Keratinocyte (primary cell): ENCODE measurements around the gene RNASE2. TPM values are rescaled to one million over a fixed set of nuclear protein-coding genes. Genes with fewer than 3 reads are reported as not detected.
"Not testable (repeated sequence)": the region's sequence is repeated elsewhere in the genome, so short reads cannot be mapped to it uniquely, and the experiment has no call there.

Source experiments
- DNase-seq: peaks from one replicate; pipeline ENCODE4 v3.0.0-alpha.2; 2011; ENCODE audit warnings: low read depth, missing footprints, low spot score
- FAIRE-seq: peaks from 2 replicates; lab custom pipeline; 2011; peaks lifted over from hg19 to GRCh38; lab: Jason Lieb, UNC
- H2AFZ ChIP-seq: 2 replicates; pipeline ENCODE4 v1.6.0; 2012; ENCODE audit warnings: low read length, control low read depth, inconsistent platforms; ENCODE audit not compliant: control insufficient read depth
- H3K27ac ChIP-seq: 2 replicates; pipeline ENCODE4 v1.5.1; 2011; ENCODE audit warnings: low read length; ENCODE audit not compliant: control insufficient read depth, insufficient read depth
- H3K27me3 ChIP-seq: 3 replicates; pipeline ENCODE4 v1.6.0; 2011; ENCODE audit warnings: low read length; ENCODE audit not compliant: control insufficient read depth, insufficient read depth; ENCODE audit errors: extremely low read depth
- H3K36me3 ChIP-seq, 2 experiments: 2 replicates in 1 of 2; 3 replicates in 1 of 2; pipeline ENCODE4 v1.5.1; 2011; ENCODE audit warnings: low read length in 2 of 2, mild to moderate bottlenecking in 1 of 2; ENCODE audit not compliant: control insufficient read depth in 2 of 2, insufficient read depth in 2 of 2; ENCODE audit errors: extremely low read depth in 1 of 2
- H3K4me1 ChIP-seq: 3 replicates; pipeline ENCODE4 v1.5.1; 2011; ENCODE audit warnings: low read length; ENCODE audit not compliant: control insufficient read depth, insufficient read depth; ENCODE audit errors: extremely low read depth
- H3K4me2 ChIP-seq: 3 replicates; pipeline ENCODE4 v1.6.0; 2011; ENCODE audit warnings: low read depth, low read length; ENCODE audit not compliant: control insufficient read depth, insufficient read depth; ENCODE audit errors: extremely low read depth
- H3K4me3 ChIP-seq, 3 experiments: fragments of 200-600 bp in 1 of 3; sonication (generic) in 1 of 3; 2 replicates in 2 of 3; 3 replicates in 1 of 3; pipeline ENCODE4 v1.5.1; 2011 to 2016; ENCODE audit warnings: low read length in 3 of 3, mild to moderate bottlenecking in 3 of 3, control low read depth in 2 of 3, inconsistent platforms in 1 of 3, low read depth in 1 of 3, mixed read lengths in 1 of 3, mixed run types in 1 of 3, moderate library complexity in 1 of 3; ENCODE audit not compliant: control insufficient read depth in 2 of 3, insufficient read depth in 2 of 3; ENCODE audit errors: extremely low read depth in 1 of 3
- H3K79me2 ChIP-seq: 2 replicates; pipeline ENCODE4 v1.6.0; 2012; ENCODE audit warnings: low read length; ENCODE audit not compliant: control insufficient read depth, insufficient read depth
- H3K9ac ChIP-seq: 3 replicates; pipeline ENCODE4 v1.6.0; 2011; ENCODE audit warnings: low read length; ENCODE audit not compliant: control insufficient read depth, insufficient read depth; ENCODE audit errors: extremely low read depth
- H3K9me1 ChIP-seq: 3 replicates; pipeline ENCODE4 v1.6.0; 2011; ENCODE audit warnings: low read length; ENCODE audit not compliant: control insufficient read depth, insufficient read depth; ENCODE audit errors: extremely low read depth
- H3K9me3 ChIP-seq: 2 replicates; pipeline ENCODE4 v1.5.1; 2012; ENCODE audit warnings: low read depth, low read length; ENCODE audit not compliant: control insufficient read depth
- H4K20me1 ChIP-seq: 3 replicates; pipeline ENCODE4 v1.6.0; 2011; ENCODE audit warnings: low read length; ENCODE audit not compliant: control insufficient read depth, insufficient read depth; ENCODE audit errors: extremely low read depth
- EZH2 ChIP-seq: IDR thresholded peaks from one replicate; pipeline ENCODE4 v1.6.1; 2012; ENCODE audit warnings: inconsistent platforms, mild to moderate bottlenecking, low read length, moderate library complexity
- dilution Hi-C: fragments of 300-500 bp; cut with MboI; formaldehyde crosslinking; loops from one replicate; pipeline ENCODE4 v1.7.0; 2020; ENCODE audit warnings: low sequenced_read_pairs; ENCODE audit not compliant: extremely low pct_ligation_motif_present
- polyA plus RNA-seq, 5 experiments: library from polyadenylated mRNA; depleted of rRNA in 3 of 5; stranded (reverse) in 3 of 5; stranded (forward) in 1 of 5; unstranded in 1 of 5; fragments of >200 nt; gene quantifications; 1 replicate in 1 of 5; 2 replicates in 3 of 5; 3 replicates in 1 of 5; pipeline versions ENCODE4 v1.2.1 to v1.2.3, GENCODE V29; 2011 to 2012; ENCODE audit warnings: missing spikeins in 2 of 5, low read depth in 1 of 5, low replicate concordance in 1 of 5
- TF ChIP-seq, protein P1 (sequence below), 3 experiments: IDR thresholded peaks in 1 of 3; conservative IDR thresholded peaks in 1 of 3; optimal IDR thresholded peaks in 1 of 3; 2 replicates in 2 of 3; 3 replicates in 1 of 3; pipeline versions ENCODE3 to v1.5.1; 2011; ENCODE audit warnings: low read length in 3 of 3, mild to moderate bottlenecking in 3 of 3, moderate library complexity in 2 of 3, control low read depth in 1 of 3, inconsistent platforms in 1 of 3; ENCODE audit not compliant: insufficient read depth in 2 of 3; ENCODE audit errors: extremely low read depth in 1 of 3

RNASE2 gene
- polyA plus RNA-seq, 1 donor (not counting 4 experiments of a cell fraction or from before 2014, with no cell fraction given): not detected

DNA sequence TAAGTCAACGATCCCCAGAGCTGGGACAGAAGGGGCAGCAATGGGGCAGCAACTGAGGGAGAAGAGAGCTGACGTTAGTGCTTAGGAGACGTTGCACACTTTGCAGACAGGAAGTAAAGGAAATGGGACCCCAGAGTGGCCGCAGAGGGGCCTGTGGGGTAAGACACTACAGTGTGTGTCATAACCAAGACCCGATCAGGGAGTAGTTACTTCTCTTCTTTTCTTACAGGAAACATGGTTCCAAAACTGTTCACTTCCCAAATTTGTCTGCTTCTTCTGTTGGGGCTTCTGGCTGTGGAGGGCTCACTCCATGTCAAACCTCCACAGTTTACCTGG is 219 bp downstream of the RNASE2 start:
- H3K4me1 ChIP-seq, H3K36me3 ChIP-seq, H3K9ac ChIP-seq, H4K20me1 ChIP-seq, DNase-seq, H3K4me3 ChIP-seq, H3K27ac ChIP-seq, H3K9me1 ChIP-seq, H3K9me3 ChIP-seq, H2AFZ ChIP-seq, H3K4me2 ChIP-seq, H3K79me2 ChIP-seq, H3K27me3 ChIP-seq, FAIRE-seq, dilution Hi-C loops: not testable (repeated sequence)

DNA sequence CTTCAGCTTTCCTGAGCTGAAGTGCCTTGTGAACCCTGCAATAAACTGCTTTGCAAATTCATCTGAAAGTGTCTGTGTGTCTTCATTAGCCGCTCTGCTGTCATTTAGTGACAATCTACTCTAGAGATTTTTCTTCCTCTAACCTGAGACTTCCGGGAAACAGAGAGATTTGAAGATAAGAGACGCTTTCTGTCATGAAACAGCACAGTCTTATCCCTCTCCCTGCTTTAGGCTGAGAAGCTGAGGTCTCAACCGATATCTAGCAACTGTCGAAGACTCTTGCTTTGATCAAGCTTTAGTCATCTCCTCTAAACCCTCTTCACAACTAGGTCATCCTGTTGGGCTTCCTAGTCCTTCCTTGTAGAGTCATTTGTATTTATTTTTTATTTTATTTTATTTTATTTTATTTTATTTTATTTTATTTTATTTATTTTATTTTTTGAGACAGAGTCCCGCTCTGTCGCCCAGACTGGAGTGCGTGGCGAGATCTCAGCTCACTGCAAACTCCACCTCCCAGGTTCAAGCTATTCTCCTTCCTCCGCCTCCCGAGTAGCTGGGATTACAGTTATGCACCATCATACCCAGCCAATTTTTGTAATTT is 1.2 kb downstream of the RNASE2 start:
- H3K4me2 ChIP-seq: no peak overlapping the region
- H3K4me1 ChIP-seq: peaks cover 3% of the 10 kb centered on the region
- no peaks in the 10 kb centered on the region for H3K27me3 ChIP-seq
- H3K27ac ChIP-seq: no peak overlapping the region
- dilution Hi-C loops: no loop called here
- H4K20me1 ChIP-seq: no peaks in the 10 kb centered on the region
- H3K36me3 ChIP-seq: no peaks in the 10 kb centered on the region
- no peak for FAIRE-seq
- no peak for TF ChIP-seq EZH2
- TF ChIP-seq, protein P1, sequence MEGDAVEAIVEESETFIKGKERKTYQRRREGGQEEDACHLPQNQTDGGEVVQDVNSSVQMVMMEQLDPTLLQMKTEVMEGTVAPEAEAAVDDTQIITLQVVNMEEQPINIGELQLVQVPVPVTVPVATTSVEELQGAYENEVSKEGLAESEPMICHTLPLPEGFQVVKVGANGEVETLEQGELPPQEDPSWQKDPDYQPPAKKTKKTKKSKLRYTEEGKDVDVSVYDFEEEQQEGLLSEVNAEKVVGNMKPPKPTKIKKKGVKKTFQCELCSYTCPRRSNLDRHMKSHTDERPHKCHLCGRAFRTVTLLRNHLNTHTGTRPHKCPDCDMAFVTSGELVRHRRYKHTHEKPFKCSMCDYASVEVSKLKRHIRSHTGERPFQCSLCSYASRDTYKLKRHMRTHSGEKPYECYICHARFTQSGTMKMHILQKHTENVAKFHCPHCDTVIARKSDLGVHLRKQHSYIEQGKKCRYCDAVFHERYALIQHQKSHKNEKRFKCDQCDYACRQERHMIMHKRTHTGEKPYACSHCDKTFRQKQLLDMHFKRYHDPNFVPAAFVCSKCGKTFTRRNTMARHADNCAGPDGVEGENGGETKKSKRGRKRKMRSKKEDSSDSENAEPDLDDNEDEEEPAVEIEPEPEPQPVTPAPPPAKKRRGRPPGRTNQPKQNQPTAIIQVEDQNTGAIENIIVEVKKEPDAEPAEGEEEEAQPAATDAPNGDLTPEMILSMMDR (optimal IDR thresholded peaks at IDR 0.05 in 1 of 3, IDR thresholded peaks at IDR 0.05 in 1 of 3, conservative IDR thresholded peaks at IDR 0.05 in 1 of 3; ENCODE audit: extremely low read depth in 1 of 3, insufficient read depth in 2 of 3, low read length in 3 of 3): no peak
- no peaks in the 10 kb centered on the region for H3K79me2 ChIP-seq
- H3K9me1 ChIP-seq: no peaks in the 10 kb centered on the region
- no peak overlapping the region for H2AFZ ChIP-seq
- DNase-seq: no peak
- H3K9me3 ChIP-seq: no peaks in the 10 kb centered on the region
- H3K9ac ChIP-seq: no peak overlapping the region
- no peak overlapping the region for H3K4me3 ChIP-seq

DNA sequence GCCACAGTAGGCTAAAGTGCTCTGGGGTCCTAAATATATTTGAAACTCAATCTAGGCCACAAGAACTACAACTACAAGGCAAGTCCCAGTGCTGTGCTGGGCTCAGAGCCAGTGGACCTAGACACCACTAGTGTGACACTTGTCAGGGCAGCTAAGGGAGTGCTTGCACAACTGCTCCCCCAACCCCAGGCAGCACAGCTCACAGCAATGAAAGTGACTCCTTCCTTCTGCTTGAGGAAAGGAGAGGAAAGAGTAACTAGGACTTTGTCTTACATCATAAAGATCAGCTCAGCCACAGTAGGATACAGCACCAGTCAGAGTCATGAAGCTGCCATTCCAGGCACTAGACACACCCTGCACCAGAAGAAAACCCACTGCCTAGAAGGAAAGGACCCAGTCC is 3.7 kb downstream of the RNASE2 start:
- H3K36me3 ChIP-seq, H3K9ac ChIP-seq, H3K9me1 ChIP-seq, H4K20me1 ChIP-seq, FAIRE-seq, H3K4me3 ChIP-seq, H3K27ac ChIP-seq, H3K9me3 ChIP-seq, DNase-seq, H3K4me1 ChIP-seq, H2AFZ ChIP-seq, dilution Hi-C loops, H3K4me2 ChIP-seq, H3K79me2 ChIP-seq, H3K27me3 ChIP-seq: not testable (repeated sequence)
